A549 (cell line): ENCODE results near the gene NHSL2. TPM values are rescaled to one million over a fixed set of nuclear protein-coding genes. Genes with fewer than 3 reads are reported as not detected.

Source experiments
- ATAC-seq, 2 experiments: fragments of 200-7000 bp in 1 of 2; fragments of >200 bp in 1 of 2; cut with Nextera tagmentation in 1 of 2; cut with Tn5 transposase in 1 of 2; 3 replicates each; pipeline versions ENCODE4 v1.8.0 to v1.9.1; 2018 to 2020; ENCODE audit warnings: mild to moderate bottlenecking in 1 of 2, moderate library complexity in 1 of 2
- CTCF ChIA-PET: fragments of 300-600 bp; sonication (Branson Sonifier 250); formaldehyde crosslinking; extraction: SDS; loops from one replicate; lab custom pipeline; 2021; ENCODE audit warnings: antibody characterized with exemption, inconsistent platforms; lab: Yijun Ruan, JAX
- POLR2A ChIA-PET: fragments of 350-600 bp; formaldehyde crosslinking; extraction: SDS; loops from one replicate; lab custom pipeline; 2021; ENCODE audit warnings: antibody characterized with exemption, inconsistent platforms; lab: Yijun Ruan, JAX
- DNase-seq, 2 experiments: peaks; one replicate each; pipeline versions ENCODE4 v3.0.0 to v3.0.0-alpha.2; 2011 to 2016; ENCODE audit warnings: low read depth in 1 of 2, low spot score in 1 of 2
- FAIRE-seq: peaks from 2 replicates; lab custom pipeline; 2011; peaks lifted over from hg19 to GRCh38; lab: Jason Lieb, UNC
- H3K27ac ChIP-seq, 2 experiments: fragments of >200 bp; sonication (Bioruptor Twin); formaldehyde crosslinking; 3 replicates each; pipeline ENCODE4 v1.5.1; 2016 to 2017
- H3K4me1 ChIP-seq: fragments of >200 bp; sonication (Bioruptor Twin); formaldehyde crosslinking; 3 replicates; pipeline ENCODE4 v1.6.1; 2016
- H3K4me2 ChIP-seq: fragments of >200 bp; sonication (Bioruptor Twin); formaldehyde crosslinking; 3 replicates; pipeline ENCODE4 v1.6.1; 2016
- H3K4me3 ChIP-seq: fragments of >200 bp; sonication (Bioruptor Twin); formaldehyde crosslinking; 3 replicates; pipeline ENCODE4 v1.5.1; 2016
- H3K9me3 ChIP-seq: fragments of >200 bp; sonication (Bioruptor Twin); formaldehyde crosslinking; 3 replicates; pipeline ENCODE4 v1.6.1; 2016
- CBX8 ChIP-seq: fragments of 200-600 bp; sonication (generic); IDR thresholded peaks from 2 replicates; pipeline ENCODE4 v1.6.1; 2016
- CHD4 ChIP-seq: fragments of 200-600 bp; sonication (generic); IDR thresholded peaks from 2 replicates; pipeline ENCODE4 v1.6.1; 2016; ENCODE audit warnings: antibody characterized with exemption, mild to moderate bottlenecking, borderline replicate concordance
- EHF ChIP-seq: fragments of 250-450 bp; sonication (Bioruptor Pico); IDR thresholded peaks from 2 replicates; pipeline ENCODE4 v1.5.0; 2020; ENCODE audit warnings: mild to moderate bottlenecking
- EP300 ChIP-seq, 2 experiments: fragments of >200 bp; sonication (Bioruptor Twin); formaldehyde crosslinking; IDR thresholded peaks; 2 replicates in 1 of 2; 3 replicates in 1 of 2; pipeline ENCODE4 v1.6.1; 2016 to 2017
- FOSB ChIP-seq: fragments of 250-450 bp; sonication (Bioruptor Pico); IDR thresholded peaks from 2 replicates; pipeline ENCODE4 v1.5.0; 2020; ENCODE audit warnings: mild to moderate bottlenecking, moderate library complexity
- FOXS1 ChIP-seq: fragments of 250-450 bp; sonication (Bioruptor Pico); IDR thresholded peaks from 2 replicates; pipeline ENCODE4 v1.5.0; 2020; ENCODE audit warnings: mild to moderate bottlenecking, moderate library complexity
- GATA3 ChIP-seq: IDR thresholded peaks from 2 replicates; pipeline ENCODE4 v1.6.1; 2012; ENCODE audit warnings: borderline replicate concordance
- HDAC2 ChIP-seq: fragments of 200-600 bp; sonication (generic); IDR thresholded peaks from 2 replicates; pipeline ENCODE4 v1.6.1; 2016
- HEYL ChIP-seq: fragments of 250-450 bp; sonication (Bioruptor Pico); IDR thresholded peaks from 2 replicates; pipeline ENCODE4 v1.8.0; 2021; ENCODE audit warnings: mild to moderate bottlenecking, moderate library complexity
- HOXA7 ChIP-seq: fragments of 250-450 bp; sonication (Bioruptor Pico); IDR thresholded peaks from 2 replicates; pipeline ENCODE4 v1.5.0; 2020; ENCODE audit warnings: mild to moderate bottlenecking, moderate library complexity
- JUNB ChIP-seq: fragments of >200 bp; sonication (Bioruptor Twin); formaldehyde crosslinking; IDR thresholded peaks from 2 replicates; pipeline ENCODE4 v1.6.1; 2016
- MAFK ChIP-seq: fragments of 450-650 bp; IDR thresholded peaks from 2 replicates; pipeline ENCODE4 v1.6.1; 2014; ENCODE audit not compliant: partially characterized antibody
- NR3C1 ChIP-seq: fragments of >200 bp; sonication (Bioruptor Twin); formaldehyde crosslinking; IDR thresholded peaks from 3 replicates; pipeline ENCODE4 v1.6.1; 2017
- PHF8 ChIP-seq: fragments of 200-600 bp; sonication (generic); IDR thresholded peaks from 2 replicates; pipeline ENCODE4 v1.6.1; 2016; ENCODE audit warnings: low read depth, mild to moderate bottlenecking, antibody characterized with exemption, moderate library complexity, borderline replicate concordance
- POLR2A ChIP-seq: IDR thresholded peaks from 2 replicates; pipeline ENCODE4 v1.6.1; 2012; ENCODE audit warnings: mild to moderate bottlenecking, low read length
- POLR2AphosphoS2 ChIP-seq: conservative IDR thresholded peaks from 2 replicates; pipeline ENCODE4 v1.6.1; 2012; ENCODE audit warnings: low read length, improper control_type of control experiment, inconsistent platforms
- RAD21 ChIP-seq, 2 experiments: fragments of >200 bp in 1 of 2; sonication (Bioruptor Twin) in 1 of 2; formaldehyde crosslinking in 1 of 2; IDR thresholded peaks in 1 of 2; conservative IDR thresholded peaks in 1 of 2; 2 replicates in 1 of 2; 3 replicates in 1 of 2; pipeline ENCODE4 v1.6.1; 2012 to 2018; ENCODE audit warnings: inconsistent platforms in 1 of 2
- RARB ChIP-seq: fragments of 250-450 bp; sonication (Bioruptor Pico); IDR thresholded peaks from 2 replicates; pipeline ENCODE4 v1.8.0; 2021; ENCODE audit warnings: mild to moderate bottlenecking, moderate library complexity
- RCOR1 ChIP-seq: fragments of 150-350 bp; IDR thresholded peaks from 2 replicates; pipeline ENCODE4 v1.6.1; 2014; ENCODE audit warnings: antibody characterized with exemption, low read length, low read depth
- RNF2 ChIP-seq: fragments of 200-600 bp; sonication (generic); IDR thresholded peaks from 2 replicates; pipeline ENCODE4 v1.6.1; 2016; ENCODE audit warnings: low read depth, mild to moderate bottlenecking, antibody characterized with exemption, moderate library complexity, borderline replicate concordance
- SREBF2 ChIP-seq: fragments of 450-650 bp; IDR thresholded peaks from 2 replicates; pipeline ENCODE4 v1.6.1; 2014; ENCODE audit warnings: mild to moderate bottlenecking, moderate library complexity
- ZC3H11A ChIP-seq: fragments of 450-650 bp; IDR thresholded peaks from 2 replicates; pipeline ENCODE4 v1.6.1; 2014; ENCODE audit warnings: antibody characterized with exemption, mild to moderate bottlenecking
- ZFP36 ChIP-seq: fragments of 450-650 bp; IDR thresholded peaks from 2 replicates; pipeline ENCODE4 v1.6.1; 2014; ENCODE audit warnings: borderline replicate concordance; ENCODE audit not compliant: partially characterized antibody
- WGBS: methylation state at CpG from one replicate; pipeline ENCODE4 v1.1.6; 2017; ENCODE audit errors: missing lambda C conversion rate; 5-methylcytosine and 5-hydroxymethylcytosine counted together
- polyA plus RNA-seq, 4 experiments: library from polyadenylated mRNA; depleted of rRNA in 3 of 4; stranded (reverse); fragments of >200 nt; fragmentation: RNase III in 1 of 4; extraction: RNeasy Plus Mini Kit Qiagen cat#74134 plus additional on column Dnase treatment in 1 of 4; gene quantifications; 2 replicates in 3 of 4; 3 replicates in 1 of 4; pipeline ENCODE4 v1.2.3, GENCODE V29; 2011 to 2017
- TF ChIP-seq, protein P1 (sequence below): fragments of 250-450 bp; sonication (Bioruptor Pico); IDR thresholded peaks from 2 replicates; pipeline ENCODE4 v1.5.0; 2020; ENCODE audit warnings: low read depth, mild to moderate bottlenecking, moderate library complexity
- TF ChIP-seq, protein P2 (sequence below): IDR thresholded peaks from 2 replicates; pipeline ENCODE4 v1.6.1; 2012
- TF ChIP-seq, protein P3 (sequence below): fragments of 150-350 bp; IDR thresholded peaks from 2 replicates; pipeline ENCODE4 v1.6.1; 2014; ENCODE audit warnings: low read depth, mild to moderate bottlenecking, low read length
- TF ChIP-seq, protein P4 (sequence below): fragments of 450-650 bp; IDR thresholded peaks from 2 replicates; pipeline ENCODE4 v1.6.1; 2014; ENCODE audit warnings: antibody characterized with exemption
- TF ChIP-seq, protein P5 (sequence below): fragments of >200 bp; sonication (Bioruptor Twin); formaldehyde crosslinking; IDR thresholded peaks from 3 replicates; pipeline ENCODE4 v1.5.1; 2016
- TF ChIP-seq, protein P6 (sequence below): fragments of >200 bp; sonication (Bioruptor Twin); formaldehyde crosslinking; IDR thresholded peaks from 2 replicates; pipeline ENCODE4 v1.6.1; 2016
- TF ChIP-seq, protein P7 (sequence below): IDR thresholded peaks from 2 replicates; pipeline ENCODE4 v1.6.1; 2012; ENCODE audit warnings: low read depth, borderline replicate concordance

The NHSL2 gene
- polyA plus RNA-seq, 2 of the 4 experiments (the other 2 are of a cell fraction), result 0.26 to 0.48 TPM

DNA sequence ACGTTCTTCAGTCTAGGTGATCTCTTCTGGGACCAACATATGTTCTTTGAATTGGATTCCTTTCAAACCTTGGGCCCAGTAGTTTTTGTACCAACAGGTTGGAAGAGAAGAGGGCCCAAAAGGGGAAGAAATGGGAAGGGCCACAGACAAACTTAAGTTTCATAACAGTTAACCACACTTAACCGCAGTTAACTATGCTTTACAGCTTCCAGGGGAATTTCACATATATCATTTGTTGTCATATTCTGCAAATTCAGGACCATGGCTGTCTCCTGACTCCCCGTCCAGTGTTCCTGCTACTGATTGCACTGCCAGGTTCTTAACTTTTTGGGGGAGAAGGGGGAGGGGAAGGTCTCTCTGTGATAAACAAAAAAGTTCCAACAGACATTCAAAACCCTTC is 186.5 kb downstream of the NHSL2 start:
- 50% methylated on average over 3 of the region's 3 CpGs for WGBS

DNA sequence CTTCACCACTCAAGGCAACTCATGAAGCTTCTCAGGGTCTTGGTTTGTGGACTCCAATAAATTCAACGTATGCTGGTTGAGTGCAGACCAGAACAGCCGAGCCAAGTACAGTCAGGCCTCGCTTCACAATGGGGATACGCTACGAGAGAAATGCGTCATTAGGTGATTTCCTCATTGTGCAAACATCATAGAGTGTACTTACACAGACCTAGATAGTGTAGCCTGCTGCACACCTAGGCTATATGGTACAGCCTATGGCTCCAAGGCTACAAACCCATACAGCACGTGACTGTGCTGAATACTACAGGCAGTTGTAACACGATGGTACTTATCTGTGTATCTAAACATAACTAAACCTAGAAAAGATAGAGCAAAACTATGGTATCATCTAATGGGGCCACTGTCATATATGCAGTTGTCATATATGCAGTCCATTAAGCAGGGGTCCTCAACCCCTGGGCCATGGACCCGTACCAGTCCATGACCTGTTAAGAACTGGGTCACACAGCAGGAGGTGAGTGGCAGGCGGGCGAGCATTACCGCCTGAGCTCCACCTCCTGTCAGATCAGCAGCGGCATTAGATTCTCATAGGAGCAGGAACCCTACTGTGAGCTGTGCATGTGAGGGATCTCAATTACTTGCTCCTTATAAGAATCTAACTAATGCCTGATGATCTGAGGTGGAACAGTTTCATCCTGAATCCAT is 189.6 kb downstream of the NHSL2 start:
- ATAC-seq (no peak), FAIRE-seq (no peak), DNase-seq (no peak)
- POLR2A ChIA-PET, result no interaction called here
- CTCF ChIA-PET, result no interaction called here
- no peak for TF ChIP-seq MAFK
- no peak for TF ChIP-seq EP300 (IDR thresholded peaks at IDR 0.05)
- no peak for TF ChIP-seq JUNB
- TF ChIP-seq, protein P1, sequence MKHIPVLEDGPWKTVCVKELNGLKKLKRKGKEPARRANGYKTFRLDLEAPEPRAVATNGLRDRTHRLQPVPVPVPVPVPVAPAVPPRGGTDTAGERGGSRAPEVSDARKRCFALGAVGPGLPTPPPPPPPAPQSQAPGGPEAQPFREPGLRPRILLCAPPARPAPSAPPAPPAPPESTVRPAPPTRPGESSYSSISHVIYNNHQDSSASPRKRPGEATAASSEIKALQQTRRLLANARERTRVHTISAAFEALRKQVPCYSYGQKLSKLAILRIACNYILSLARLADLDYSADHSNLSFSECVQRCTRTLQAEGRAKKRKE, result no peak
- no peak for TF ChIP-seq FOSB
- no peak for TF ChIP-seq NR3C1
- no peak for TF ChIP-seq CHD4
- no peak for TF ChIP-seq RNF2
- no peak for TF ChIP-seq GATA3
- no peak for TF ChIP-seq POLR2A
- TF ChIP-seq ZFP36, result no peak
- TF ChIP-seq, protein P2, sequence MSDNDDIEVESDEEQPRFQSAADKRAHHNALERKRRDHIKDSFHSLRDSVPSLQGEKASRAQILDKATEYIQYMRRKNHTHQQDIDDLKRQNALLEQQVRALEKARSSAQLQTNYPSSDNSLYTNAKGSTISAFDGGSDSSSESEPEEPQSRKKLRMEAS, result no peak
- TF ChIP-seq, protein P3, sequence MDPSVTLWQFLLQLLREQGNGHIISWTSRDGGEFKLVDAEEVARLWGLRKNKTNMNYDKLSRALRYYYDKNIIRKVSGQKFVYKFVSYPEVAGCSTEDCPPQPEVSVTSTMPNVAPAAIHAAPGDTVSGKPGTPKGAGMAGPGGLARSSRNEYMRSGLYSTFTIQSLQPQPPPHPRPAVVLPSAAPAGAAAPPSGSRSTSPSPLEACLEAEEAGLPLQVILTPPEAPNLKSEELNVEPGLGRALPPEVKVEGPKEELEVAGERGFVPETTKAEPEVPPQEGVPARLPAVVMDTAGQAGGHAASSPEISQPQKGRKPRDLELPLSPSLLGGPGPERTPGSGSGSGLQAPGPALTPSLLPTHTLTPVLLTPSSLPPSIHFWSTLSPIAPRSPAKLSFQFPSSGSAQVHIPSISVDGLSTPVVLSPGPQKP, result no peak
- TF ChIP-seq HDAC2, result no peak
- no peaks in the 10 kb centered on the region for H3K9me3 ChIP-seq
- no peak overlapping the region for H3K4me3 ChIP-seq
- peaks cover 9% of the 10 kb centered on the region; the same call in 2 of the 3 replicates for H3K4me1 ChIP-seq
- WGBS, result 75% methylated on average over 12 of the region's 13 CpGs
- H3K4me2 ChIP-seq, result no peak overlapping the region
- H3K27ac ChIP-seq, result no peak overlapping the region

More for the DNA sequence above, 186.5 kb downstream of the NHSL2 start:
- Histone ChIP-seq H3K4me1 (no peaks in the 10 kb centered on the region), H3K4me2 (no peak overlapping the region), H3K9me3 (no peaks in the 10 kb centered on the region), H3K27ac (no peak overlapping the region), H3K4me3 (no peak overlapping the region)
- FAIRE-seq, result no peak
- CTCF ChIA-PET, result no interaction called here
- TF ChIP-seq, protein P4, sequence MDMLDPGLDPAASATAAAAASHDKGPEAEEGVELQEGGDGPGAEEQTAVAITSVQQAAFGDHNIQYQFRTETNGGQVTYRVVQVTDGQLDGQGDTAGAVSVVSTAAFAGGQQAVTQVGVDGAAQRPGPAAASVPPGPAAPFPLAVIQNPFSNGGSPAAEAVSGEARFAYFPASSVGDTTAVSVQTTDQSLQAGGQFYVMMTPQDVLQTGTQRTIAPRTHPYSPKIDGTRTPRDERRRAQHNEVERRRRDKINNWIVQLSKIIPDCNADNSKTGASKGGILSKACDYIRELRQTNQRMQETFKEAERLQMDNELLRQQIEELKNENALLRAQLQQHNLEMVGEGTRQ, result no peak
- TF ChIP-seq, protein P5, sequence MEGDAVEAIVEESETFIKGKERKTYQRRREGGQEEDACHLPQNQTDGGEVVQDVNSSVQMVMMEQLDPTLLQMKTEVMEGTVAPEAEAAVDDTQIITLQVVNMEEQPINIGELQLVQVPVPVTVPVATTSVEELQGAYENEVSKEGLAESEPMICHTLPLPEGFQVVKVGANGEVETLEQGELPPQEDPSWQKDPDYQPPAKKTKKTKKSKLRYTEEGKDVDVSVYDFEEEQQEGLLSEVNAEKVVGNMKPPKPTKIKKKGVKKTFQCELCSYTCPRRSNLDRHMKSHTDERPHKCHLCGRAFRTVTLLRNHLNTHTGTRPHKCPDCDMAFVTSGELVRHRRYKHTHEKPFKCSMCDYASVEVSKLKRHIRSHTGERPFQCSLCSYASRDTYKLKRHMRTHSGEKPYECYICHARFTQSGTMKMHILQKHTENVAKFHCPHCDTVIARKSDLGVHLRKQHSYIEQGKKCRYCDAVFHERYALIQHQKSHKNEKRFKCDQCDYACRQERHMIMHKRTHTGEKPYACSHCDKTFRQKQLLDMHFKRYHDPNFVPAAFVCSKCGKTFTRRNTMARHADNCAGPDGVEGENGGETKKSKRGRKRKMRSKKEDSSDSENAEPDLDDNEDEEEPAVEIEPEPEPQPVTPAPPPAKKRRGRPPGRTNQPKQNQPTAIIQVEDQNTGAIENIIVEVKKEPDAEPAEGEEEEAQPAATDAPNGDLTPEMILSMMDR, result no peak
- TF ChIP-seq PHF8 (no peak), POLR2AphosphoS2 (no peak), CHD4 (no peak), SREBF2 (no peak), RARB (CRISPR knock-in tag) (no peak), MAFK (no peak), ZC3H11A (no peak), HEYL (CRISPR knock-in tag) (no peak), RCOR1 (no peak), FOXS1 (CRISPR knock-in tag) (no peak), FOSB (no peak), EHF (CRISPR knock-in tag) (no peak), HOXA7 (no peak), CBX8 (no peak), RAD21 (conservative IDR thresholded peaks at IDR 0.05 in 1 of 2, IDR thresholded peaks at IDR 0.05 in 1 of 2) (no peak), JUNB (no peak)
- TF ChIP-seq, protein P6, sequence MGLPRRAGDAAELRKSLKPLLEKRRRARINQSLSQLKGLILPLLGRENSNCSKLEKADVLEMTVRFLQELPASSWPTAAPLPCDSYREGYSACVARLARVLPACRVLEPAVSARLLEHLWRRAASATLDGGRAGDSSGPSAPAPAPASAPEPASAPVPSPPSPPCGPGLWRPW, result no peak
- TF ChIP-seq, protein P7, sequence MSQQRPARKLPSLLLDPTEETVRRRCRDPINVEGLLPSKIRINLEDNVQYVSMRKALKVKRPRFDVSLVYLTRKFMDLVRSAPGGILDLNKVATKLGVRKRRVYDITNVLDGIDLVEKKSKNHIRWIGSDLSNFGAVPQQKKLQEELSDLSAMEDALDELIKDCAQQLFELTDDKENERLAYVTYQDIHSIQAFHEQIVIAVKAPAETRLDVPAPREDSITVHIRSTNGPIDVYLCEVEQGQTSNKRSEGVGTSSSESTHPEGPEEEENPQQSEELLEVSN, result no peak
- POLR2A ChIA-PET, result no interaction called here
- DNase-seq, result no peak
- ATAC-seq, result no peak
